GM18870 (cell line): ENCODE data around the gene ZNF568.

Experiments
- ATAC-seq: cut with Tn5 transposase; IDR thresholded peaks from one replicate; pipeline ENCODE4 v1.9.1; 2021; ENCODE audit warnings: moderate library complexity; ENCODE audit not compliant: unreplicated experiment

The ZNF568 gene

GRCh38 chr19:36915992-36916830 is at the start of gene ZNF568, which contains the start of gene ZNF829:
Gene ZNF568, plus strand, starts transcription at chr19:36916332. Its CDS starts 6,439 bp downstream, at chr19:36922771.
Gene ZNF829, minus strand, starts transcription at chr19:36916291. Its CDS starts 1,124 bp downstream, at chr19:36915167.
- no peak for ATAC-seq

DNA sequence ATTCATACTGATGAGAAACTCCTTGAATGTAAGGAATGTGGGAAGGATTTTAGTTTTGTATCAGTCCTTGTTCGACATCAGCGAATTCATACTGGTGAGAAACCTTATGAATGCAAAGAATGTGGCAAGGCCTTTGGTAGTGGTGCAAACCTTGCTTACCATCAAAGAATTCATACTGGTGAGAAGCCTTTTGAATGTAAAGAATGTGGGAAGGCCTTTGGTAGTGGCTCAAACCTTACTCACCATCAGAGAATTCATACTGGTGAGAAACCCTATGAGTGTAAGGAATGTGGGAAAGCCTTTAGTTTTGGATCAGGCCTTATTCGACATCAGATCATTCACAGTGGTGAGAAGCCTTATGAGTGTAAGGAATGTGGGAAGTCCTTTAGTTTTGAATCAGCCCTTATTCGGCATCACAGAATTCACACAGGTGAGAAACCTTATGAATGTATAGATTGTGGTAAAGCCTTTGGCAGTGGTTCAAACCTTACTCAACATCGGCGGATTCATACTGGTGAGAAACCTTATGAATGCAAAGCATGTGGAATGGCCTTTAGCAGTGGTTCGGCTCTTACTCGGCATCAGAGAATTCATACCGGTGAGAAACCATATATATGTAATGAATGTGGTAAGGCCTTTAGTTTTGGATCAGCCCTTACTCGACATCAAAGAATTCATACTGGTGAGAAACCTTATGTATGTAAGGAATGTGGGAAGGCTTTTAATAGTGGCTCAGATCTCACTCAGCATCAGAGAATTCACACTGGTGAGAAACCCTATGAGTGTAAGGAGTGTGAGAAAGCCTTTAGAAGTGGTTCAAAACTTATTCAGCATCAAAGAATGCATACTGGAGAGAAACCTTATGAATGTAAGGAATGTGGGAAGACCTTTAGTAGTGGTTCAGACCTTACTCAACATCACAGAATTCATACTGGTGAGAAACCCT is 38.9 kb upstream of the ZNF568 start:
- no peak for ATAC-seq

- no peak for ATAC-seq
Observed at GRCh38 chr19:36891768-36892357, 24.3 kb upstream of the ZNF568 start.

- no peak for ATAC-seq
Observed at GRCh38 chr19:36894849-36895383, 21.2 kb upstream of the ZNF568 start.

DNA sequence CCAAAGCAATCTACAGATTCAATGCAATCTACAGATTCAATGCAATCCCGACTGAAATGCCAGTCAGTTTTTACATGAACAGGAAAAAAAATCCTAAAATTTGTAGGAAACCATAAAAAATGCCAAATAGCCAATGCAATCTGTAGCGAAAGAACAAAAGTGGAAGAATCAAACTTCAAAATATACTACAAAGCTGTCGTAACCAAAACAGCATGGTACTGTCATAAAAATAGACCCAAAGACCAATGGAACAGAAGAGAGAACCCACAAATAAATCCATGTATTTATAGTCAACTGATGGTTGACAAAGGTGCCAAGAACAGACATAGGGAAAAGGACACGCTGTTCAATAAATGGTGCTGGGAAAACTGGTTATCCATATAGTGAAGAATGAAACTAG is 17.7 kb upstream of the ZNF568 start:
- no peak for ATAC-seq

- ATAC-seq = no peak
Observed at GRCh38 chr19:36916991-36917390, 859 bp downstream of the ZNF568 start.

GRCh38 chr19:36918090-36918489 is 2.0 kb downstream of the ZNF568 start:
- ATAC-seq = no peak

- ATAC-seq = no peak
Observed at GRCh38 chr19:36931684-36932083, 15.6 kb downstream of the ZNF568 start.

GRCh38 chr19:36939153-36939552 is 23.0 kb downstream of the ZNF568 start:
- no peak for ATAC-seq

DNA sequence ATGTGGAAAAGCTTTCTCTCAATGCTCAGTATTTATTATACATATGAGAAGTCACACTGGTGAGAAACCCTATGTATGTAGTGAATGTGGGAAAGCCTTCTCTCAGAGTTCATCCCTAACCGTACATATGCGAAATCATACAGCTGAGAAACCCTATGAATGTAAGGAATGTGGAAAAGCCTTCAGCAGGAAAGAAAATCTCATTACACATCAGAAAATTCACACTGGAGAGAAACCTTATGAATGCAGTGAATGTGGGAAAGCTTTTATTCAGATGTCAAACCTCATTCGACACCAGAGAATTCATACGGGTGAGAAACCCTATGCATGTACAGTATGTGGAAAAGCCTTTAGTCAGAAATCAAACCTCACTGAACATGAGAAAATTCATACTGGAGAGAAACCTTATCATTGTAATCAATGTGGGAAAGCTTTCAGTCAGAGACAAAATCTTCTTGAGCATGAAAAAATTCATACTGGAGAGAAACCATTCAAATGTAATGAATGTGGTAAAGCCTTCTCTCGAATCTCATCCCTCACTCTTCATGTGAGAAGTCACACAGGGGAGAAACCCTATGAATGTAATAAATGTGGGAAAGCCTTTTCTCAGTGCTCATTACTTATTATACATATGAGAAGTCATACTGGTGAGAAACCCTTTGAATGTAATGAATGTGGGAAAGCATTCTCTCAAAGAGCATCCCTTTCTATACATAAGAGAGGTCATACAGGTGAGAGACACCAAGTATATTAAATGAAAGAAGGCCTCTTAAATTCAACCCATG is 34.4 kb downstream of the ZNF568 start:
- no peak for ATAC-seq

DNA sequence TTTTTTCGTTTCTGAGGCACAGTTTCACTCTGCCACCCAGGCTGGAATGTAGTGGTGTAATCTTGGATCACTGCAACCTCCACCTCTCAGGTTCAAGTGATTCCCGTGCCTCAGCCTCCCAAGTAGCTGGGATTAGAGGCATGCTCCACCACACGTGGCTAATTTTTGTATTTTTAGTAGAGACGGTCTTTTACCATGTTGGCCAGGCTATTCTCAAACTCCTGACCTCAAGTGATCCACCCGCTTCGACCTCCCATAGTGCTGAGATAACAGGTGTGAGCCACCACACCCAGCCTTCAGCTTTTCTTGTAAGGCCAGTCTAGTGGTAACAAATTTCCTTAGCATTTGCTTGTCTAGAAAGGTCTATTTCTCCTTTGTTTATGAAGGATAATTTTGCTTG is 46.2 kb downstream of the ZNF568 start:
- ATAC-seq = no peak

- no peak for ATAC-seq
Observed at GRCh38 chr19:36963280-36963679, 47.1 kb downstream of the ZNF568 start.

GRCh38 chr19:36972571-36972970 is 56.4 kb downstream of the ZNF568 start:
- no peak for ATAC-seq

- ATAC-seq = no peak
Observed at GRCh38 chr19:36973021-36973843, 57.1 kb downstream of the ZNF568 start.

- ATAC-seq = no peak
Observed at GRCh38 chr19:36973844-36974195, 57.7 kb downstream of the ZNF568 start.

- ATAC-seq = no peak
Observed at GRCh38 chr19:36986131-36986530, 70.0 kb downstream of the ZNF568 start.

DNA sequence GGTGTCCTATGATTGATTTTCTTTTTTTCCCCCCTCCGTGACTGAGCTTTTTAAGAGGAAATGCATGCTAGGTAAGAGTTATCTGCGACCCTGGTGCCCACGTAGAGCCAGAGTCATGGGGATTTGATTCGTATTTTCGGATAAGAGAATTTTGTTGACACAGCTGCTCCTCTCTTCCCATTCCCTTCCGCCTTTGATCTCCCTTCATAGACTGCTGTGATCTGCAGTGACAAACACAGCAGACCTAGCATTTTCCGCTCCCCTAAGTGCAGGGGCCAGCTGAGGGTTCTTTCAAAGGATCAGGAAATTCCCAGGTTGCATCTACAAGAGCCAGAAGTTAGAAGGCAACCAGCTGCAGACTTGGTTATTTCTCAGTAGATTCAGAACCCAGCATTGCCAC is 70.5 kb downstream of the ZNF568 start:
- ATAC-seq = no peak

DNA sequence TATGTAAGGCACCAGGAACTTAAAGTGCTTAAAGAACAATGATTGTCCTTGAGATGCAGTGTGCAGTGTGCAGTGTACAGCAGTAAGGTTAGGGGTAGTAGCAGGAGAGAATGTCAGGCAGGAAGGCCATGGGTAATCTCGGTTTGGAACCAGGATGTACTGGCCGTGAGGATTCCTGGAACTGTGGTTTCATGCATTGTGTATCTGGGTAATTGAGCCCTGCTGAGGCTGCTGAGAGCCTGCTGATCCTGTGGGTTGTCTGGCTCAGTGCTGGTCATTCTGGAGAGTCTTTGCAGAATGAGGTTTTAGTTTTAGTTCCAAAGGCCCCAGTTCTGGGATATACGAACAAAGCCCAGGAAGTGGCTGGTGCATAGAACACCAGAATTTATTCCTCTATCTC is 71.0 kb downstream of the ZNF568 start:
- no peak for ATAC-seq

- no peak for ATAC-seq
Observed at GRCh38 chr19:36997152-36997842, 81.2 kb downstream of the ZNF568 start.
